Stimulated activated effector memory CD8-positive, alpha-beta T cell treated with anti-CD3 and anti-CD28 coated beads, Interleukin-12 subunit alpha, Interleukin-12 subunit beta, amount 100 ng/mL, for 72 hours (primary cell): ENCODE measurements around the gene KIF1A.

Source experiments
- ATAC-seq: fragments of 150-1000 bp; cut with Tn5 transposase; 2 replicates; pipeline ENCODE4 v1.10.0; 2021
- DNase-seq, 2 donors: peaks; one replicate each; pipeline ENCODE4 v3.0.0; 2021 to 2022; ENCODE audit warnings: low spot score in 2 of 2
- H3K27ac Mint-ChIP-seq: one replicate; pipeline ENCODE4 v1.8.0; 2022; ENCODE audit warnings: mild to moderate bottlenecking, mixed read lengths
- H3K36me3 Mint-ChIP-seq: one replicate; pipeline ENCODE4 v1.8.0; 2022; ENCODE audit warnings: mild to moderate bottlenecking, mixed read lengths
- H3K4me1 Mint-ChIP-seq: one replicate; pipeline ENCODE4 v1.8.0; 2022; ENCODE audit warnings: mixed read lengths
- H3K4me3 Mint-ChIP-seq: one replicate; pipeline ENCODE4 v1.8.0; 2022; ENCODE audit warnings: mild to moderate bottlenecking, mixed read lengths
- H3K9me3 Mint-ChIP-seq: one replicate; pipeline ENCODE4 v1.8.0; 2022; ENCODE audit warnings: mixed read lengths

The KIF1A gene

DNA sequence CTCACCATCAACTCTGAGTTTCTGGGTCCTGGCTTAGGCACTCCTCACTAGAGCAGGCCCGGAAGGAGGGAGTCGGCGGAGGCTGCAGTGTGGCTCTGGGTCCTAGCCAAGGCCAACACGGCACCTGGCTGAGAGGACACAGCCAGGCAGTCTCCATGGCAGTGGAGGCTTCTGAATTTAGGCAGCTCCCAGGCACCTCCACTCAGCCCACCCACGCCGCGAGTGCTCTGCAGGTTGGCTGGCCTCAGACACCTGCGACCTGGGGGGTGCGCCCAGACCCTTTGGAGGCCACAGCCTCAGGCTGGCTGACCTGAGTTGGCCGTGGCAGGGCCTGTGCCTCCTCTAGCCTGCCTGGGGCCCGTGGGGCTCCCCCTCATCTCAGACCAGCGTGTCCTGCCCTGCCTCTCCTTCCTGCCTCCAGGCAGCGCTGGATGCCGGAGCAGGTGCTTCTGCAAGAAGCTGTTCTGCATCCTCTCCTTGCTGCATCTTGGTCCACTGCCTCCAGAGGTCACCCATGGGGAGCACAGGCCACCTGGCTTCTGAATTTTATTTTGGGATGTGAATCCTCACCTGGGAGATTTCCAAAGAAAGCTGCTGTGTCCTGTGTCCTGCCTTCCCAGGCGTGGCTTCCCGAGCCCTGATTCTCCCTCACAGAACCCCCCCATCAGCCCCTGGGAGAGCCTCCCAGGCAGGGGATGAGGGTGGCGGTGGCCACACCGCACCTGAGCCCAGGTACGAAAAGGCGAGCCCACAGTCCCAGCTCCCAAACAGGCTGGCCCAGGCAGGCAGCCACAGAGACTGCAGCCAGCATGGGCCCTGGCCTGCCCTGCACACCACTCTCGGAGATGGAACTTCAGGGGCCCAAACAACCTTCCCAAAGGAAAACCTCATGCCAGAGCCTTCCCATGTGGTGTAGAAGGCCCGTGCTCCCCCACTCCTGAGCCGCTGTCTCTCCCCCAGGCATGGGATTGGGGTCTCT is 105.0 kb downstream of the KIF1A start:
- H3K4me3 Mint-ChIP-seq: no peak overlapping the region
- DNase-seq (no peak), ATAC-seq (no peak)
- no peak overlapping the region for H3K27ac Mint-ChIP-seq
- H3K4me1 Mint-ChIP-seq: no peaks in the 10 kb centered on the region
- no peaks in the 10 kb centered on the region for H3K36me3 Mint-ChIP-seq
- no peaks in the 10 kb centered on the region for H3K9me3 Mint-ChIP-seq

DNA sequence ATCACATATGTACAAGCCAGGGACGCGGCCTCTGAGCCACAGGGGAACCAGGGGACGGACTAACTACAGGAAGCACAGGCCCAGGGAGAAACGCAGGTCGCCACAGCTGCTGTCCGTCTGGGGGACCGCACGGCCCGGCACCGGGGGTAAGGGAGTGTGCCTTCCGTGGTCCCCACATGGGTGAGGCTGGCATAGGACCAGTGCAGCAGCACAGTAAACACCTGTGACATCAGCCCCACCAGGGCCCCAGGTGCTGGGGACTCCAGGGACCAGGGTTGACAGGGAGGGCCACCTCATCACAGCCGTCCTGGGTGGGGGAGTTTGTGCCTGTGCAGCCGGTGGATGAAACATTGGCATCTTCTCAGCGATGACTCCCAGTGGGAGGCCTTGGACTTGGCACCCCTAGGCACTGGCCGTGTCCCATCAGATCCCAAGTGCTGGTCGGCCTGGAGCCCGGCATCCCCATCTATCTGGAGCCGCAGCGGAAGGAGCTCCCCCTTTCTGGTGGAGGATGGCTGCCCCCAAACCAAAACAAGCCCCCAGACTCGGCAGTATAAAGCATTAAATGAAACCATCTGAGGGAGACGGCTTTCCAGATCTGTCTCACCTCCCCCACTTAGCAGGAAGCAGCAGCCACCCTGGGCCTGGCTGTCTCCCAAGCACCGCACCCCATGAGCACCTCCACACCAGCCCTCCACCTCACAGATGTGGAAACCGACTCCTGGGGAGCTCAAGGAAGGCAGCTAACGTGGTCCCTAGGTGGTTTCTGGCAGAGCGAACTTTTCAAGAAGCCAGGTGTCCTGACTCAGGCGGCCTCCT is 105.9 kb downstream of the KIF1A start:
- H3K4me3 Mint-ChIP-seq: no peak overlapping the region
- H3K36me3 Mint-ChIP-seq: no peaks in the 10 kb centered on the region
- H3K27ac Mint-ChIP-seq: no peak overlapping the region
- no peaks in the 10 kb centered on the region for H3K9me3 Mint-ChIP-seq
- DNase-seq: no peak
- no peaks in the 10 kb centered on the region for H3K4me1 Mint-ChIP-seq
- ATAC-seq: no peak

DNA sequence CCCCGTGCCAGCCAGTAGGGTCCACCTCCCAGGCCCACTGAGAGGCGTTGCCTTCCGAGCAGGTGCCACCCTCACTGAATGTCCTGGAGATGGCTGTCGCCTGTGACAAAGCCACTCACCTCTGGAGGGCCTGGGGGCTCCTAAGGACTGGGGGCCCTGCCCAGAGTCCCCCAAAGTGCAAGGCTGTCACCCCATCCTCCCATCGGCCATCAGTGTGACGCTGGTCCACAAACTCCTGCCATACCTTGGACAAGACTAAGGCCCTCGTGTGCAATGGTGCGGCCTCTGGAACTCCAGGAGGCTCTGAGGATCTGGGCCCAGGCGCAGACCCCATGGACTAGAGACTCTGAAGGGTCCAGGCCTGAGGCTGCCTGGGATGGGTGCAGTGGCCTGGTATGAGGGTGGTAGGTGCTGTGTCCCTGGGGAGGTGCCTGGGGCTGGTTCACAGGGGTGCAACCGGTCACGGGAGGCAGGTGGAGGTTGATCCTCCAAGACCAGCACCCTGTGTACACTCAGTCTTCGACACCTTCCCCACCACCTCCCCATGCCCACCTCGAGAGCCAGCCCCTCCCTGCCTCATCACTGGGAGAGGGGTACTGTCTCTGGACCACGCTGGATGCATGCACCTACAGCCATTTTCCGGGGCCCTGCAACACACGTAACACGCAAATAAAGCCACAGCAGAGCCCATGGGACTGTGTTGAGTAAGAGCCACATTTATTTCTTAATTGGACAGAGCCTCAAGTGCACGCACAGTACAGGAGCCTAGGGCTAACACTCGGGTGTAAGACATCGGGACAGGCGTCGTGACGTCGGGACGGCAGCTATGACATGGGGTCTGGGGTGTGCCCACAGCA is 106.7 kb downstream of the KIF1A start:
- no peaks in the 10 kb centered on the region for H3K4me1 Mint-ChIP-seq
- H3K27ac Mint-ChIP-seq: no peak overlapping the region
- H3K36me3 Mint-ChIP-seq: no peaks in the 10 kb centered on the region
- H3K4me3 Mint-ChIP-seq: no peak overlapping the region
- no peak for ATAC-seq
- no peaks in the 10 kb centered on the region for H3K9me3 Mint-ChIP-seq
- no peak for DNase-seq

DNA sequence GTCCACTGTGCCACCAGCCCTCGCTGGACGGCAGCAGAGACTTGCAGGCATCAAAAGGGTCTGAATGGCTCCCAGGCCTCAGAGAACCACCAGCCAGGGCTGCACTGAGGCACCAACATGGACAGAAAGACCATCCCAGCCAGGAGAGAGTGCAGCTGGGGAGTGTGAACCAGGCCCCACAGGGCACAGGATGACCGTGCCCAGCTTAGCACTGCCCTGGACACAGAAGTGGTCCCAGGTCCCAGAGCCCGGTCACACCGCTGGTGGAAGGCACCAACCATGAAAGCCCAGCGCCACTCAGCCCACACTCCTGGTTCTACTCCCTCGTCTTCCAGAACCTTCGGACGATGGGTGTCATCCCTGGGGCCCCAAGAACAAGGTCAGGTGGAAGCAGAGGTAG is 107.9 kb downstream of the KIF1A start:
- DNase-seq (no peak), ATAC-seq (no peak)
- Mint-ChIP-seq H3K27ac (no peak overlapping the region), H3K4me1 (no peaks in the 10 kb centered on the region), H3K36me3 (no peaks in the 10 kb centered on the region), H3K9me3 (no peaks in the 10 kb centered on the region), H3K4me3 (no peak overlapping the region)

DNA sequence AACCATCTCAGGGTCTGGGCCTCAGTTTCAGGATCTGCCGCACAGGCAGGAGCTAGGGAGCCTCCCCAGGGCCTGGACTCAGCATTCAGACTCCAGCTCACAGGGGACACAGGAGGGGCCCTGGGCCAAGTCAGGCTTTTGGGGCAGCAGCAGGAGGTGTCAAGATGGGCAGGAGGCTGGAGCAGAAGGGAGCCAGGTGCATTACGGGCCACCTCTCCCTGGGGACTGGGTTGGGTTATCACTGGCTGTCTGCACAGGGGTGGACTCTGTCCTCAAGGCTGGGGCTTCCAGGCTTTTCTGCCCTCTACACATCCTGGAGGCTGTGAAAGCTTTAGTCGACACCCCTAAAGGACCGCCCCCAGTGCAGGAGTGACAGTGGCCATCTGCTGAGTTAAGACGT is 108.3 kb downstream of the KIF1A start:
- Mint-ChIP-seq H3K4me1 (no peaks in the 10 kb centered on the region), H3K4me3 (no peak overlapping the region), H3K36me3 (no peaks in the 10 kb centered on the region), H3K9me3 (no peaks in the 10 kb centered on the region), H3K27ac (no peak overlapping the region)
- DNase-seq (no peak), ATAC-seq (no peak)

DNA sequence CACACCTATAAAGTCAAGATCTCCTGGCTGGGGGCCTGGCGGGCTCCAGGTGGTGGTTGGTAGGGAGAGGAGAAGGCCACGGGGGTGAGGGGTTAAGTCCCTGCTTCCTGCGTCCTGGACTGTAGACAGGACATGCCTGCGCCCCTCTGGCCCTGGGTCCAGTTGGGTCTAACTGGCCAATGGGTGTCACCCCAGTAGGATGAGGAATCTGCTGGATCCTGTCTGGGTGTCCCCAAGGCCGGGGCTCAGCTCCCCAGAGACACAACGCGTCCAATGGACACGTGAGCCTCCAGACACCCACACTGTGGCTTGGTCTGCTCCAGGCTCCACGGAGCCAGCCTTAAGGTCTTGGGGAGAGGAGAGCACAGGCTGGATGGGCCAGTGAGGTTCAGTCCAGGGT is 108.7 kb downstream of the KIF1A start:
- H3K27ac Mint-ChIP-seq: no peak overlapping the region
- ATAC-seq (no peak), DNase-seq (no peak)
- H3K9me3 Mint-ChIP-seq: no peaks in the 10 kb centered on the region
- H3K36me3 Mint-ChIP-seq: no peaks in the 10 kb centered on the region
- no peaks in the 10 kb centered on the region for H3K4me1 Mint-ChIP-seq
- H3K4me3 Mint-ChIP-seq: no peak overlapping the region

DNA sequence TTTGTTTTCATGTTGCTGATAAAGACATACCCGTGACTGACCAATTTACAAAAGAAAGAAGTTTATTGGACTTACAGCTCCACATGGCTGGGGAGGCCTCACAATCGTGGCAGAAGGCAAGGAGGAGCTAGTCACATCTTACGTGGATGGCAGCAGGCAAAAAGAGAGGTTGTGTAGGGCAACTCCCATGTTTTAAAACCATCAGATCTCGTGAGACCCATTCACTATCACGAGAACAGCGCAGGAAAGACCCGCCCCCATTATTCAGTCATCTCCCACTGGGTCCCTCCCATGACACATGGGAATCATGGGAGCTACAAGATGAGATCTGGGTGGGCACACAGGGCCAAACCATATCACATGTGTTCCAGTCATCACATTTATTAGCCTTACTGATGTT is 111.6 kb downstream of the KIF1A start:
- Mint-ChIP-seq H3K4me3 (no peak overlapping the region), H3K9me3 (no peaks in the 10 kb centered on the region), H3K27ac (no peak overlapping the region), H3K36me3 (peaks cover 5% of the 10 kb centered on the region), H3K4me1 (peaks cover 13% of the 10 kb centered on the region)
- ATAC-seq (no peak), DNase-seq (no peak)

DNA sequence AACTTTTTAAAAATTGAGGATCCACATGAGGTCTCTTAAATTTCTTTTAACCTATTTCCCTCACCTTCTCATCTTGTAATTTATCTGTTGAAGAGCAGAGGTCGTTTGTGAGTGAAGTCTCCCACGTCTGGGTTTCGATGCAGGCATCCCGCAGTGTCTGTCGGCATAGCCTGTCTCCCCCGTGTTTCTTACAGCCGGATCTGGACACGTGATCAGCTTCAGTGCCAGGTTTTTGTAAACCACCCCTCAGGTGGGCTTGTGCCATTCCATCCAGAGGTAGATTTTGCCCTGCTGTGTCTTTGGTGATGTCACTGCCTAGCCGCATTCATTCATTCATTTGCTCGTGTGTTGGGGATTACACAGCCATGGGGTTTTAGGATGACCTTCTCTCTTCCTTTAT is 112.2 kb downstream of the KIF1A start:
- no peaks in the 10 kb centered on the region for H3K9me3 Mint-ChIP-seq
- no peak for DNase-seq
- peaks cover 5% of the 10 kb centered on the region for H3K36me3 Mint-ChIP-seq
- no peak overlapping the region for H3K4me3 Mint-ChIP-seq
- peaks cover 13% of the 10 kb centered on the region for H3K4me1 Mint-ChIP-seq
- no peak overlapping the region for H3K27ac Mint-ChIP-seq
- ATAC-seq: no peak

DNA sequence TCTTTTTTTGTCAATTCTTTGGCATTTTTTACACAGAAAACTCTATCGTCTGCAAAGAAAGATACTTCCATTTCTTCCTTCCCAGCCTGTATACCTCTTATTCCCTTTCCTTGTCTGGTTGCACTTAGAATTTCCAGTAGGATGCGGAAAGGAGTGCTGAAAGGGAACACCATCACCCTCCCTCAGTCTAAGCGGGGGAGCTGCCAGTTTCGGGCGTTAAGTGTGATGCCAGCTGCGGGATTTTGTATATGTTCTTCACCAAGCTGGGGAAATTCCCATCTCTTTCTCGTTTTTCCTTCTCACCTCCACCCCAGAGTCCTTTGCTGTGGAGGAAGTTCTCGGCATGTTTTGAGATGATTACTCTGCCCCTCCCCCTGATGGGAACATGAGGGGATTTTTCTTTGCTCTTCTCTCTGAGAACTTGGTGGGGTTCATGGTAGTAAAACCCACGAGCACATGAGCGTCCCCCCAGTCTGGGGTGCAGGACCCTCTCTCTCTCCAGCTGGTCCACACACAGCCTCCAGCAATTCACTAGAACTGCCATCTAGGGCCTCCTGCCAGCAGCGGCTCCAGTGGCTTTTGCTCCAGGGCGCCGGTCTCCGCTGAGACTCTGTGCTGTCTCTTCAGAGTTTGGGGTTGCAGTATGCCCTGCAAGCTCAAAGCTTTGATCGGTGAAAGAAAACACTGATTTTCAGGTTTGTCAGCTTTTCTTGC is 112.8 kb downstream of the KIF1A start:
- DNase-seq (no peak), ATAC-seq (no peak)
- Mint-ChIP-seq H3K36me3 (peaks cover 5% of the 10 kb centered on the region), H3K4me3 (no peak overlapping the region), H3K4me1 (peaks cover 13% of the 10 kb centered on the region), H3K9me3 (no peaks in the 10 kb centered on the region), H3K27ac (no peak overlapping the region)

DNA sequence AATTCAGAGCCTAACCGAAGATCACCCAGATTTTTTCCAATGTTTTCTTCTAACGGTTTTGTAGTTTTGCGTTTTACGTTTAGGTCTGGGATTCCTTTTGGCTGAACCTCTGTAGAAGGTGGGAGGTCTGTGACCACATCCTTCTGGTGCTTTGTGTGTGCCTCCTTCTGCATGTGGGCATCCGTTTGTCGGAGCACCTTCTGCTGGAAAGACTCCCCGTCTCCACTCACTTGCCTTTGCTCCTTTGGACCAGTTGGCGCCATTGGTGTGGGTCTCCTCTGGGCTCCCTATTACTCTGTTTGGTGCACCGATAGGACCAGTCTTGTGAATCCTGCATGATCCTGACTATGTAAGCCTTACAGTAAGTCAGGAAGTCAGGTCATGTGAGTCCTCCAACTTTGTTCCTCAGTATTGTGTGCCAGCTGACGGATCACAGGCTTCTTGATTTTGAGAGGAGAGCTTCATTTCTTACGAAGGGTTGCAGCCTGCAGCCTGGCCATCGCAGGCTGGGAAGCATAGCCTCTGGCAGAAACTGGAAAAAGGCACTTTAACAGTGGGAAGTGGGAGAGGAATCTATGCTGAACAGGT is 114.7 kb downstream of the KIF1A start:
- H3K4me3 Mint-ChIP-seq: peak overlapping the region; percentile 51
- DNase-seq (no peak), ATAC-seq (no peak)
- no peaks in the 10 kb centered on the region for H3K9me3 Mint-ChIP-seq
- peaks cover 13% of the 10 kb centered on the region for H3K4me1 Mint-ChIP-seq
- peak overlapping the region; percentile 42 for H3K27ac Mint-ChIP-seq
- peaks cover 5% of the 10 kb centered on the region for H3K36me3 Mint-ChIP-seq

DNA sequence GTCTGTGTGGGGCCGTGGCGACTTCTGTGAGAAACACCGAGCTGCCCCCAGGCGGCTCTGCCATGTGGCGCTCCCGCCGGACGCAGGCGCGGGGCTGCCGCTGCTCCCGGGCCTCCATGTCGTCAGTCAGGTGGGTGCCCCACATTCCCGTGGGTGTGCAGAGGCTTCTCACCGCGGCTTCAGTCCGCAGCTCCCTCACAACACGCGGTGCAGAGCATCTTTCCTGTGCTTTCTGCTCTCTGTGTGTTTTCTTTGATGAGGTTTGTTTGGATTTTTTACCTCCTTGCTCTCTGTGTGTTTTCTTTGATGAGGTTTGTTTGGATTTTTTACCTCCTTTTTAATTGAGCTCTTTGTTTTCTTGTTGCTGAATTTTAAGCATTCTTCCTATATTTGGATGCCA is 115.4 kb downstream of the KIF1A start:
- Mint-ChIP-seq H3K4me3 (peak overlapping the region; percentile 51), H3K36me3 (peaks cover 5% of the 10 kb centered on the region), H3K4me1 (peaks cover 13% of the 10 kb centered on the region), H3K9me3 (no peaks in the 10 kb centered on the region), H3K27ac (peak overlapping the region; percentile 42)
- ATAC-seq (peak; percentile 59), DNase-seq (no peak)

DNA sequence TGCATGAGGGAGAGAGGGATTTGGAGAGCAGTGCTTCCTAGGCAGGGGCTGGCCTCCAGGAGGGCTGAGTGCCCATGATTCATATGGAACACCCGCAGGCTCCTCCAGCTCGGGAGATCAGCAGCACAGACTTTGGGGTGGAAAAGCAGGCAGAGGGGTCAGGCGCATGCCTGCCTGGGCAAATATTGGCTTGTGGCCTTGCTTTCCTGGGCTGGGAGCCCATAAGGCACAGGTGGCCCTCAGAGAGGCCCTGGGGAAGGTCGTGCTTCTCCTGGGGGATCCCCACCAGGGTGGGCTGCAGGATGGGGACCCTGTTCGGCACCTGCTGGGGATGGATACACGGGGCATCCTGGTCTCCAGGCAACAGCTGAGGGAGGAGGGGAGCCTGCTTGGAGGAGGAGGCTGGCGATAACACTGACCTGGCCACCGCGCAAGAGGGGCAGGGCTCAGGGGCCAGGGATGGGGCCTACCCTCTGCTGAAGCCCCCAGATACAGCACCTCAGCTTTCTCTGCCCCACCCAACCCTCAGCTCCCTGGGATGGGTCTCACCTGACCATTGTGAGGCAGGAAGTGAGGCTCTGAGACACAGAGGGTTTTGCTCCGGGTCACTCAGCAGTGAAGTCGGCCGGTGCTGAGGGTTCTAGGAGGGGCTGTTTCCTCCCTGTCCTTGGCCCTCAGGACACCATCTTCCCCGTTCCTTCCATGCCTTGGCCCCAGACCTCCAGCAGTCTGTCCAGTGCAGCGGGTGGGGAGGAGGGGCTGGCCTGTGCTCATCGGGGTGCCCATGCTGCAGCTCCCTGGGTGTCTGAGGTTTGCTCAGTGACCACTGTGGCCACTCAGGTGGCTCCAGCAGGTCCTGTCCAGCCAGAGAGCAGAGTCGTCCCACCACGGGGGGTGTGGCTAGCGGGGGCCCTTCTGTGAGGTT is 116.3 kb downstream of the KIF1A start:
- peak; percentile 15 for ATAC-seq
- peaks cover 13% of the 10 kb centered on the region for H3K4me1 Mint-ChIP-seq

DNA sequence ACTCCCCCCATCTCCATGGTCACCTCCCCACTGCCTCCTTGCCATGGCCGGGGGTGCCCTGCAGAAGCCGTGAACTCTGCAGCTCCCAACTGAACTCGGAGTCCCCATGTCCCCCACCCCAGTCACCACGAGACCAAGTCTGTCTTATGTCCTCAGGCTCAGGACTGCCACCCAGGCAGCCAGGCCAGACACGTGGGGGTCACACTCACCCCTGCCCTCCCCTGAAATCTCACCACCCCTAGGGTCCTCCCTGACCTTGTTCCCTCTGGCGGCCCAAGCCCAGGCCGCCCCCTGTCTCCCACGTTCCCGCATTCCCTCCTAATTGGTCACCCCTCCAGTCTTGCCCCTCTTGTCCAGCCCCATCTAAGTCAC is 117.4 kb downstream of the KIF1A start:
- no peak for ATAC-seq

More for the DNA sequence above, 116.3 kb downstream of the KIF1A start:
- Mint-ChIP-seq H3K36me3 (peaks cover 5% of the 10 kb centered on the region), H3K27ac (no peak overlapping the region), H3K9me3 (no peaks in the 10 kb centered on the region), H3K4me3 (no peak overlapping the region)
- no peak for DNase-seq

More for the DNA sequence above, 117.4 kb downstream of the KIF1A start:
- Mint-ChIP-seq H3K9me3 (no peaks in the 10 kb centered on the region), H3K27ac (no peak overlapping the region), H3K4me1 (peaks cover 13% of the 10 kb centered on the region), H3K36me3 (peaks cover 5% of the 10 kb centered on the region), H3K4me3 (no peak overlapping the region)
- no peak for DNase-seq
